ENCODE measurements around the gene TARDBP.

The TARDBP gene

DNA sequence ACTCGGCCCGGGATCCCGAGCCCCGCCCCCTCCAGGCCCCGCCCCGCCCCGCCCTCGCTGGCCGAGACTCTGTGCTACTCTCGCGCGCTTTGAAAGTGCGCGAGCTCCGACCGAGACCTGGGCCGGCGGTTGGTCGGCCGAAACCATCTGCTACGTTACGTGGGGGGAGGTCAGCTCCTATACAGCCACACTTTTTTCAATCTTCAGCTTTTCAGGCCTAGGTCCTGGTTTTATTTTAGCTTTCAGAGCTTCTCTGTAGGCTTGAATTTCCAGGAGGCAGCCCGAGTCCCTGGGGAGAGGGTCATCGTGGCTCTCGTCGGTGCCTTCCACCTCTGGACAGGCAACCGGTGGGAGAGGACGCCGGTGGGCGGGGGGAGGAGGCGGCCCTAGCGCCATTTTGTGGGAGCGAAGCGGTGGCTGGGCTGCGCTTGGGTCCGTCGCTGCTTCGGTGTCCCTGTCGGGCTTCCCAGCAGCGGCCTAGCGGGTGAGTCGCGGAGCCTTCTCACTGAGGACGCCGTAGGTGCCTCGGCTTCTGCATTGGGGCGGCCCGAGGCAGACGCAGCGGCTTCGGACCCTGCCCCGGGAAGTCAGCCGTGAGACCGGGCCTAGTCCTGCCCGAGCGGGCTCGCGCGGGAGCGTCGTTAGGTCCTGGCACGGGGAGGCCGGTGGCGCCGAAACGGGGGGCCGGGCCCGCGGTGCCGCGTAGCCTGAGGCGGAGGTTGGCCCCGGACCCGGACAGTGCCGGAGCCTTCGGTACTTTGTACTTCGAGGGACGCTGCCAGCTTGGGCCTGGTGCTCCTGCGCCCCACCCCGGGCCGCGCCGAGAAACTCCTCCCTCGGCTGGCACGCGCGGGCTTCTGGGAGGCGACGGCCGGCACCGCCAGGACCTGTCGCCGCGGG is at the start of gene TARDBP:
Gene TARDBP, plus strand, starts transcription at position 395 of the 900 bp plus-strand sequence. CDS start 1,074 bp downstream, outside the sequence.
- Mint-ChIP-seq H3K4me1 (peaks cover 10 to 31% of the 10 kb centered on the region in 2 donors), H3K27me3 (no peaks in the 10 kb centered on the region), H3K9me3 (no peaks in the 10 kb centered on the region), H3K36me3 (peaks cover 19 to 29% of the 10 kb centered on the region in 2 donors), H3K27ac (peak within 1 kb of the TSS; percentile 100), H3K4me3 (peak within 1 kb of the TSS; percentile 90 to 92)
- ATAC-seq (replicated peaks) (peak; percentile 86 to 89), DNase-seq (peak; percentile 87)

DNA sequence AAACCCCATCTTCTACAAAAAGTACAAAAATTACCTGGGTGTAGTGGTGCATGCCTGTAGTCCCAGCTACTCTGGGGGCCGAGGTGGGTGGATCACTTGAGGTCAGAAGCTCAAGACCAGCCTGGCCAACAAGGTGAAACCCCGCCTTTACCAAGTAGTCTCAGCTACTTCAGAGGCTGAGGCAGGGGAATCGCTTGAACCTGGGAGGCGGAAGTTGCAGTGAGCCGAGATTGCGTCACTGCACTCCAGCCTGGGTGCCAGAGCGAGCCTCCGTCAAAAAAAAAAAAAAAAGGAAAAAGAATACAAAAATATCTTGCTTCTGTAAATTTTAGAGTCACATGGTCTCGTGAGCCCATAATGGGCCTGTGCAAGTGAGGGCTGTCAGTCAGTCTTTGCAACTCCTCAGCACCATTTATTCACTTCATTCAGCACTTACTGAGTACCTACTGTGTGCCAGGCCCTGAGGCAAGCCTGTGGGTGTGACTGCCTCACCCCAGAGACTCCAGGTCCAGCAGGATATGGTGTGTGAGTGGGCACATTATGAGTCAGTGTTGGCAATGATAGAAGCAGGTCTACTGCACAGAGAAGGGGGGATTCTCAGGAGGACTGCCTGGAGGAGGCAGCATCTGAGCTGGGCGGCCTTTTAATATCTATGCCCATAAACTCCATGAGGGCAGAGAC is 46.8 kb upstream of the TARDBP start:
- Mint-ChIP-seq H3K4me3 (peak overlapping the region; percentile 47 to 60), H3K27ac (peak overlapping the region; percentile 96), H3K27me3 (peaks cover 16 to 48% of the 10 kb centered on the region in 2 donors), H3K36me3 (peaks cover 0 to 4% of the 10 kb centered on the region in 2 donors), H3K9me3 (no peaks in the 10 kb centered on the region), H3K4me1 (peaks cover 42 to 59% of the 10 kb centered on the region in 2 donors)
- ATAC-seq (replicated peaks), result peak; percentile 79 to 82
- peak; percentile 82 for DNase-seq

DNA sequence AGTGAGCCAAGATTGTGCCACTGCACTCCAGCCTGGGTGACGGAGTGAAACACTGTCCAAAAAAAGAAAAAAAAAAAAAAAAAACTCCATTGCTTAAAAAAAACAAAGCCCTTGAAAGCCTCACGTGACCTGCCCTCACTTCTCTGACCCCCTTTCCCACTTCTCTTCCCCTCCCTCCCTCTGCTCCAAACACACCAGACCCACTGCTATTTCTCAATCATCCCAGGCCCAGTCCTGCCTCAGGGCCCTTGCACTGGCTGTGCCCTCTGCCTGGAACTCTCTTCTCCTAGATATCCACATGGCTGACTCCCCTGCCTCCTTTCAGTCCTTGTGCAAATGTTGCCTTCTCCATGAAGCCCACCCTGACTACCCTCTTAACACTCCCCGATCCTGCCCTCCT is 45.4 kb upstream of the TARDBP start:
- H3K27ac Mint-ChIP-seq, result no peak overlapping the region
- H3K4me3 Mint-ChIP-seq, result peak overlapping the region in 1 of 2 donors; percentile 33
- H3K27me3 Mint-ChIP-seq, result peaks cover 14 to 43% of the 10 kb centered on the region in 2 donors
- H3K36me3 Mint-ChIP-seq, result peaks cover 0 to 4% of the 10 kb centered on the region in 2 donors
- no peak for ATAC-seq (replicated peaks)
- DNase-seq, result no peak
- H3K4me1 Mint-ChIP-seq, result peaks cover 37 to 45% of the 10 kb centered on the region in 2 donors
- no peaks in the 10 kb centered on the region for H3K9me3 Mint-ChIP-seq

DNA sequence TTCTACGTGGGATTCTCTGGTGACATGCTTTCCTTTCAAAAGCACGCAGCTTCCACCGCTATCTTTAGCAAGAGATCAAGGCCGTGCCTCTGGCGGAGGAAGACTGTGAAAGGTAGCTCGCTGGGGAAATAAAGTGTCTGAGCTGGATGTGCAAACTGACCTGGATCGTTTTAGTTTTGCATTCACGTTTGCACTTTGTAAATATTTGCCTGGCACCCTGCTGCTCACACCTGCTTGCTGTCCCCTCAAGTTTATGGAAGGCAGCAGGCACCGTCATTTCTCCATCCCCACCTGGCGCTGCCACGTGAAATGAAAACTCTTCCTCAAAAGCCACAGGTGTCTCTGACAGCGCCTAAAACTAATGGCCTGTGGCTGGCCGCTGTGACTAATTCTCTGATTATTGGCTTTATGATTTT is 44.0 kb upstream of the TARDBP start:
- Mint-ChIP-seq H3K36me3 (peaks cover 0 to 4% of the 10 kb centered on the region in 2 donors), H3K27me3 (peaks cover 13 to 37% of the 10 kb centered on the region in 2 donors), H3K9me3 (no peaks in the 10 kb centered on the region), H3K4me1 (peaks cover 37 to 44% of the 10 kb centered on the region in 2 donors), H3K4me3 (no peak overlapping the region), H3K27ac (no peak overlapping the region)
- ATAC-seq (replicated peaks), result no peak
- DNase-seq, result no peak

DNA sequence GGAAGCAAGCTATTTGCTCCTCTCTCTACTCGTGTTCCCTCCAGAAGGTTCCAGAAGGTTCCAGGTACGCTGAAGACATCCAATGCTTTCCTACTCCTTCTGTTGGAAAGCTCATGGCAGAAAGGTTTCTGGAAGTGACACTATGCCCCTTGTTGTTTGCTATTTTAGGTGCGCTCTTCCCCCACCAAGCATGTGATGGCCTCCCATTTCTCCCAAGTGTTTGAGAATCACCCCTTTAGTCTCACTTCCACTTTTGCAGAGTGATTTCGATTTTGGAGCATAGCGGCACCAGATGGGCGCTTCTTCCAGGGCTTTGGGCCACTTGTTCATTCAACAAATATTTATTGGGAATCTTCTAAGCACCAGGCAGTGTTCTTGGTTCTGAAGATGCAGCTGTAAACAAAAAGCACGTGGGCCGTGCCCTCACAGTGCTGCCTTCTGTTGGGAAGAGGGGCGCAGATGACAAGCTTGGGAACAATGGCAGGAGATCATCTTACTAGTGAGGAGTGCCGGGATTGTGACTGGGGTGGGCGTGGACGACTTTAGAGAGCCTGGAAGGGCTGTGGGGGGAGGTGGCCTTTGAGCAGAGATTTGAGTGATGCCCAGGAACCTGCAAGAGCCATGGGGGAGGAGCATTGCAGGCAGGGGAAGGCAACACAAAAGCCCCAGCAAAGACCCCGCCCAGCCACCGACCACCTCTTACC is 43.0 kb upstream of the TARDBP start:
- Mint-ChIP-seq H3K27ac (peak overlapping the region; percentile 63), H3K4me1 (peaks cover 37% of the 10 kb centered on the region in 2 donors), H3K36me3 (peaks cover 0 to 4% of the 10 kb centered on the region in 2 donors)

DNA sequence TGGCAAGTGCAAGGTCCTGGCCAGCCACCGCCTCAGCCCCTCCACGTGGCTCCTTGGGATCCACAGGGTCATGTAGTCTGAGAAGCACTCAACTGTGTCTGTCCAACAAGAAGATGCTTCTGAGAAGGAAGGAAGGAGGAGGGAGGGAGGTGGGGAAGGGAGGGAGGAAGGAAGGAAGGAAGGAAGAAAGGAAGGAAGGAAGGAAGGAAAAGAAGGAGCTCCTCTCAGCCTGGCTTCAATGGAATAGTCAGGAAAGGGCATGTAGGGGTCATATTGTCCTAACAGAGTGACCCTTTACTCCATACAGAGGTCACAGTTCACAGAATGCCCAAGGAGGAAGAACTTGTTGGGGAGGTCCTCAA is 42.5 kb upstream of the TARDBP start:
- peaks cover 0 to 4% of the 10 kb centered on the region in 2 donors for H3K36me3 Mint-ChIP-seq
- no peak overlapping the region for H3K4me3 Mint-ChIP-seq
- peaks cover 13 to 28% of the 10 kb centered on the region in 2 donors for H3K27me3 Mint-ChIP-seq
- H3K27ac Mint-ChIP-seq, result no peak overlapping the region
- ATAC-seq (replicated peaks) (no peak), DNase-seq (no peak)
- H3K9me3 Mint-ChIP-seq, result no peaks in the 10 kb centered on the region
- H3K4me1 Mint-ChIP-seq, result peaks cover 33 to 34% of the 10 kb centered on the region in 2 donors

More for the DNA sequence above, 43.0 kb upstream of the TARDBP start:
- Mint-ChIP-seq H3K27me3 (peaks cover 13 to 28% of the 10 kb centered on the region in 2 donors), H3K4me3 (no peak overlapping the region), H3K9me3 (no peaks in the 10 kb centered on the region)
- ATAC-seq (replicated peaks), result no peak
- DNase-seq, result no peak

DNA sequence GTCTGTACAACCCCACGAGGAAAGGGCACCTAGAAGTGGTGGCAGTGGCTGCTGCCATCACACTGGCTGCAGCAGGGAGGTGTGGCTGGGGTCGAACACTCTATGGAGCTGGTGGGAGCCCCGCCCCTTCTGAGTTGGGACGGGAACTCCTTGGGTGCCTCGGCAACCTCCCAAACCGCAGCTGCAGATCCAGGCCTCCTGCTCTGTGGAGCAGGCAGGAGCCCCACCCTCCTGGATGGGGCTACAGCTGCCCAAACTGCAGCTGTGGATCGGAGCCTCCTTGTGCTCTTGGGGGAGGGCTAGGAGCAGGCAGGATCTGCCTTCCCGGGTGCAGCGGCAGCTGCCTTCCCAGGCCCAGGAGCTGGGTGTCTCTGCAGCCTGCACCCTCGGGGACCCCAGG is 38.9 kb upstream of the TARDBP start:
- DNase-seq (no peak), ATAC-seq (replicated peaks) (no peak)
- no peak overlapping the region for H3K4me3 Mint-ChIP-seq
- no peaks in the 10 kb centered on the region for H3K9me3 Mint-ChIP-seq
- no peak overlapping the region for H3K27ac Mint-ChIP-seq
- peaks cover 15 to 25% of the 10 kb centered on the region in 2 donors for H3K27me3 Mint-ChIP-seq
- H3K36me3 Mint-ChIP-seq, result no peaks in the 10 kb centered on the region
- peaks cover 9 to 11% of the 10 kb centered on the region in 2 donors for H3K4me1 Mint-ChIP-seq

DNA sequence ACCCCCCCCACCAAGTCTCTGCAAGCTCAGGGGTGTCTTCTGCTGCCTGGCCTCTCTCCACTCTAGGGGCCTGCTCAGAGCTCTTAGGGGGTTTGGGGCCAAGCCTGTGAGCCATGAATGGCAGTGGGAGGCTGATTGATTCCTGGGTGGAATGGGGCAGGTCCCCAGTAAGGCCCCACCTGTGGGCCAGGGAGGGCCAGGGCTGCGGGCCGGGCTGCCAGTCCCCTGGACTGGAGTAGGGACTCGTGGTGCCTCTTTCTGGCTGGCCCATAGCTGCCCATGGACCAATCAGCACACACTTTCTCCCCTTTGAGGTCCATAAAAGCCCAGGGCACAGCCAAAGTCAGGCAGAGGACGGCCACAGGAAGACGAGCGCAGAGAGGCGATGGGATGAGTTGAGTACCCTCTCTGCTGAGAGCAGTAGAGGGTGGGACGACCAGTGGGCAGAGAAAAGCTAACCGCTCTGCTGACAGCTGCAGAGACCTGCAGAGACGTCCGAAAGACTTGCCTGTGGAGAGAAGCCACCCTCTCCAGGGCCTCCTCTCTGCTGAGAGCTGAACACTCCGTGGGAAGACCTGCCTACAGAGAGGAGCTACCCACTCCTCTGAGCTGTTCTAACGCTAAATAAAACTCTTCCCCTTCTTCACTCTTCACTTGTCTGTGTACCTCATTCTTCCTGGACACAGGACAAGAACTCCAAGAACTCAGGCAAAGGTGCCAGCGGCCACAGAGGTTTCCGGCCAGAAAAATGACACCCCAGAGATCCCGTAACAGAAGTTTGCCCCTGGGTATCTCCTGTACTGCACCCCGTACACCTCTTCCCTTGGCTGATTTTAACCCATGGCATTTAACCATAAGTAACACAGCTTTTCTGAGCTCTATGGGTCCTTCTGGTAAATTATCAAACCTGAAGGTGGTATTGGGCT is 38.2 kb upstream of the TARDBP start:
- Mint-ChIP-seq H3K4me1 (peaks cover 8 to 11% of the 10 kb centered on the region in 2 donors), H3K27me3 (peaks cover 19 to 32% of the 10 kb centered on the region in 2 donors), H3K36me3 (no peaks in the 10 kb centered on the region), H3K27ac (no peak overlapping the region), H3K9me3 (no peaks in the 10 kb centered on the region), H3K4me3 (no peak overlapping the region)
- DNase-seq (no peak), ATAC-seq (replicated peaks) (no peak)

DNA sequence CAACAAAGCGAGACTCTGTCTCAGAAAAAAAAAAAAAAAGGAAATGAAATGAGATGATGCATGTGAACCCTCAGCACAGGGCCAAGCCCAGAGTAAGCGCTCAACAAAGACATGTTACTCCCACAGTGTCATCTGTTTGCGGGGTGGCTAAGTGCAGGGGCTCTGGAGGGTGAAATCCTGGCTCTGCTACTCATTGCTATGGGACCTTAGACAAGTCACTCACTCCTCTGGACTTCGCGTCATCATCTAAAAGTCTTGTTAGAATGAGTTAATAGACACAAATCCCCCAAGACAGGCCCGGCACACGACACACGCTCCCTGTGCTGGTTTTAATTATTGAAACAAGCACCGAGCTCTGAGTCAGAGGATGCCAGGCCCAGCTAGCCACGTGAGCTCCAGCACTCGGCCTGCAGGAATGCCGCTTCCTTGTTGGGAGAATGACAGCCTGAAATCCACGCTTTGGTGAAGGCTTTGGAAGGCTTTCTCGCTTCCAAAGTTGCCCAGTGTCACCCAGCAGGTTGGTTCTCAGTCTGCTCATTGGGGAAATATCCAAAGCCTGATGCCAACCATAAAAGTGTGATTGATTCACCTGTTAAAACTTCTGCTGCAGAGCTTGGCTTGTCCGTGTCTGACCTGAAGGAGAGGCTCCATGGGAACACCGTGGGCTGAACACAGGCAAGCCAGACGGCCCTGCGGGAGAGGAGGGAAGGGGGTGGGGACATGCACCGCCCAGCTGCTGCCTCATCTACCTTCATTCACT is 36.7 kb upstream of the TARDBP start:
- Mint-ChIP-seq H3K27ac (no peak overlapping the region), H3K4me3 (no peak overlapping the region), H3K9me3 (no peaks in the 10 kb centered on the region), H3K36me3 (no peaks in the 10 kb centered on the region), H3K27me3 (peaks cover 30 to 34% of the 10 kb centered on the region in 2 donors), H3K4me1 (peaks cover 7 to 16% of the 10 kb centered on the region in 2 donors)
- ATAC-seq (replicated peaks), result peak; percentile 91 to 92
- DNase-seq, result no peak

DNA sequence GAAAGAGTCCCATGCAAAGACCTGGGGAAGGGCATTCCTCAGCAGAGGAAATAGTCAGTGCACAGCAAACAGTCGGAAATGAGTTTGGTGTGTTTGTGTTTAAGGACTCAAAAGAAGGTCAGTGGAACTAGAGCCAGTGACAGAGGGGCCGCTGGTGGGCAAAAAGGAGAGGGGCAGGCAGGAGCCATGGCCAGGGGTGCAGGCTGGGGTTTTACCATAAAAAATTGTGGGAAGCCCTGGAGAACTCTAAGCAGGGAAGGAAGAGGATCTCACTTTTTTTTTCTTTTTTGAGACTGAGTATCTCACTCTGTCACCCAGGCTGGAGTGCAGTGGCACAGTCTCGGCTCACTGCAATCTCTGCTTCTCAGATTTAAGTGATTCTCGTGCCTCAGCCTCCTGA is 33.7 kb upstream of the TARDBP start:
- H3K4me1 Mint-ChIP-seq, result peaks cover 7 to 17% of the 10 kb centered on the region in 2 donors
- ATAC-seq (replicated peaks) (no peak), DNase-seq (no peak)
- H3K4me3 Mint-ChIP-seq, result no peak overlapping the region
- H3K27ac Mint-ChIP-seq, result no peak overlapping the region
- H3K27me3 Mint-ChIP-seq, result peaks cover 35 to 47% of the 10 kb centered on the region in 2 donors
- H3K36me3 Mint-ChIP-seq, result no peaks in the 10 kb centered on the region
- no peaks in the 10 kb centered on the region for H3K9me3 Mint-ChIP-seq

DNA sequence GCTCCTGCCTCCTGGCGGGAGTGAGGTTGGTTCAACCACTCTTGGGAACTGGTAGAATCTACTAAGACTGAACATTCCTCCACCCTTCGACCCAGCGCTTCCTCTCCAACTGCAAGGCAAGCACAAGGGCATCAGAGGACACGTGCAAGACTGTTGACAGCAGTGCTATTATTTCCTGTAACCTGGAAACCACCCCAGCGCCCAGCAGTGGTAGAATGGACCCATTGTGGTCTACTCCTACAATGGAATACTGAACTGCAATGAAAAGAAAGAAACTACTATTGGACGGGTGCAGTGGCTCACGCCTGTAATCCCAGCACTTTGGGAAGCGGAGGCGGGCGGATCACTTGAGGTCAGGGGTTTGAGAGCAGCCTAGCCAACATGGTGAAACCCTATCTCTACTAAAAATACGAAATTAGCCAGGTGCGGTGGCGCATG is 33.0 kb upstream of the TARDBP start:
- H3K9me3 Mint-ChIP-seq, result no peaks in the 10 kb centered on the region
- peaks cover 35 to 47% of the 10 kb centered on the region in 2 donors for H3K27me3 Mint-ChIP-seq
- DNase-seq, result no peak
- peak in 1 of 2 donors; percentile 53 for ATAC-seq (replicated peaks)
- H3K27ac Mint-ChIP-seq, result no peak overlapping the region
- no peaks in the 10 kb centered on the region for H3K36me3 Mint-ChIP-seq
- no peak overlapping the region for H3K4me3 Mint-ChIP-seq
- peaks cover 7 to 21% of the 10 kb centered on the region in 2 donors for H3K4me1 Mint-ChIP-seq

DNA sequence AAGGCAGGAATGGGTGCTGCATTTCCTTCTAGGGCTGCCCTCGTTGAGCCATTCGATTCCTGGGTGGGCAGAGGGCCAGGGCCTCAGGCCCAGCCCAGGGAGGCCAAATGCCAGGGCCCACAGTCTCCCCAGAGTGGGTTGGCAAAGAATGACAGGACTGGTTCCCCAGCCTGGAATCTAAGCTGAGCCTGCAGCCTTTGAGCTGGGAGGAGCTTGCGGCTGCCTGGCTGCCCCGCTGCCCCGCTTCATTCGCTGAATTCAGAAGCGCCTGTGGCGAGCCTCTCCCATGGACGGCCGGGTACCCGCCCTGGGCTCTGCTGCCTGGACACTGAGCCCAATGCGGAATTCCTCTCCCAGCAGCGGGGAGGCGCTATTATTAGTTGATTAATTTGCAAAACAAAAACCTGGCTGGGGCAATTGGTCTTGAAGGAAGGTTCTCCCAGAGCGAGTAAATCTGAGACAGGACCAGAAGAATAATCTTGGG is 32.3 kb upstream of the TARDBP start:
- Mint-ChIP-seq H3K27me3 (peaks cover 35 to 47% of the 10 kb centered on the region in 2 donors), H3K27ac (no peak overlapping the region), H3K4me1 (peaks cover 9 to 27% of the 10 kb centered on the region in 2 donors), H3K9me3 (no peaks in the 10 kb centered on the region), H3K36me3 (no peaks in the 10 kb centered on the region), H3K4me3 (no peak overlapping the region)
- no peak for DNase-seq
- ATAC-seq (replicated peaks), result peak in 1 of 2 donors; percentile 21

Data from stimulated activated naive B cell treated with anti-CD40 and anti-IgM and Interleukin-4, amounts not matched to agents 10 μg/mL and 1 μg/mL and 100 μg/mL, for 72 hours (primary cell).